DOHH2 (cell line): ENCODE data around the gene THSD7A.

ENCODE experiments used
- CTCF ChIP-seq: fragments of 200-600 bp; sonication (generic); IDR thresholded peaks from one replicate; pipeline ENCODE4 v1.5.1; 2014; ENCODE audit warnings: antibody characterized with exemption, mild to moderate bottlenecking, low read depth, low read length; ENCODE audit not compliant: poor library complexity, severe bottlenecking
- EZH2phosphoT487 ChIP-seq: fragments of 200-600 bp; sonication (generic); IDR thresholded peaks from 2 replicates; pipeline ENCODE4 v1.6.1; 2017; ENCODE audit warnings: borderline replicate concordance, mild to moderate bottlenecking, antibody characterized with exemption, low read length, moderate library complexity, mixed read lengths

GRCh38 chr7:11829954-11830353 is 2.0 kb downstream of the THSD7A start:
- TF ChIP-seq CTCF (no peak), EZH2phosphoT487 (no peak)
